DLD1 (cell line): ENCODE results near the gene SAXO1.
"Not testable (repeated sequence)": the region's sequence is repeated elsewhere in the genome, so short reads cannot be mapped to it uniquely, and the experiment has no call there.

Experiments used
- in situ Hi-C: cut with HindIII; loops from 2 replicates; pipeline ENCODE4 v1.10.0; 2017; ENCODE audit warnings: low sequenced_read_pairs

SAXO1 gene

GRCh38 chr9:18971909-18972308 is 61.1 kb downstream of the SAXO1 start:
- in situ Hi-C loops = no loop called here

- in situ Hi-C loops = no loop called here
Observed at GRCh38 chr9:18971404-18971803, 61.6 kb downstream of the SAXO1 start.

GRCh38 chr9:18970393-18970792 is 62.6 kb downstream of the SAXO1 start:
- in situ Hi-C loops = no loop called here

GRCh38 chr9:18969128-18969527 is 63.9 kb downstream of the SAXO1 start:
- in situ Hi-C loops = no loop called here

DNA sequence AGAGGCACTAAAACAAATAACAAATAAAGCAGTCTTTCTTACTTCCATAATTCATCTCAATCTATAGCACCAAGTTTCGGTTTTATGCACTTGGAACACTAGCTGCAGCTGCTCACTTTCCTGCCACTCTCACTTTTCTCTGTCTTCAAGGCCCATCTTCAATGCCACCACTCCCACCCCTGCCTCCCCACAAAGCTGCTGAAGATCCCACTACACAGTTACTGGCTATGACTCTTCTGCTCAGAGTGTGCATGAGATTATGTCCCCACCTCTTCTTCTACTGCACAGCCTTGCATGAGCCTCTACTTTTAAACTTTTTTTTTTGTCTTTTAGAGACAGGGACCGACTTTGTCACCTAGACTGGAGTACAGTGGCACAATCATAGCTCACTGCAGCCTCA is 77.4 kb downstream of the SAXO1 start:
- in situ Hi-C loops = no loop called here

DNA sequence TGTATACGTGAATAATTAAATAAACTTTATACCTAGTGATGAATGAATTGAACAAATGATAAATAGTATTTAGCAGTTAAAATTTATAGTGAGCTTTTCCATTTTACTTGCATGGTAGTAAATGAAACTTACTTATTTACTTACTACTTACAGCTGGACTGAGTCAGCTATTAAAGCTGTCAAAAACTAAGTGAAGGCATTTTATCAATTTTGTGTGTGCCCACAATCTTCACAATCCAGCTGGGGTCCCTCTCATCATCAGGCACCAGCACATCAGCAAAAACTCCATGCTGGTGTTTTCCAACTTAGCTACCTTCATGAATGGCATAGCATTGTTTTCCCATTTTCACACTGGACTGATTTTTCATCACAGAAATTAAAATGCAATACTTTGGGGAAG is 81.1 kb downstream of the SAXO1 start:
- in situ Hi-C loops = no loop called here

DNA sequence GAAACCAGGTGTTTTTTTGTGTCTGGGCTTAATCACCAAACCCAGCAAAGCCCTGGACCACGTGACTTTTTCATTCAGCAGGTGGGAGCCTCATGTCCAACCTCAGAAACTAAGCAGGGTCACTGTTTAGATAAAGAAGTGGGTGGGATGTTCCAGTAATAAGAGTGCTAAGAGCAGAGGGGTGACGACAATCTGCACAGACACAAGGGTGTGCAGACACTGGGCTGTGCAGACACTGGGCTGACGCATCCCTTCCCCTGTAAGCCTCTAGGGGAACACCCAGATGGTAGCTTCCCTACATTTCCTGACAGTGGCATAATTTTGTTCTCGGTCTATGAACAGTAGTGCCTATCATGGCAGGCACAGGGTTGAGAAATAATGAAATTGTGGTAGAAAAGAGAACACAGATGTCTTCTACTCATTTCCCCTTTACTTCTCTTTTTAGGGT is 85.1 kb downstream of the SAXO1 start:
- in situ Hi-C loops = no loop called here

- in situ Hi-C loops = no loop called here
Observed at GRCh38 chr9:18942801-18943200, 90.2 kb downstream of the SAXO1 start.

DNA sequence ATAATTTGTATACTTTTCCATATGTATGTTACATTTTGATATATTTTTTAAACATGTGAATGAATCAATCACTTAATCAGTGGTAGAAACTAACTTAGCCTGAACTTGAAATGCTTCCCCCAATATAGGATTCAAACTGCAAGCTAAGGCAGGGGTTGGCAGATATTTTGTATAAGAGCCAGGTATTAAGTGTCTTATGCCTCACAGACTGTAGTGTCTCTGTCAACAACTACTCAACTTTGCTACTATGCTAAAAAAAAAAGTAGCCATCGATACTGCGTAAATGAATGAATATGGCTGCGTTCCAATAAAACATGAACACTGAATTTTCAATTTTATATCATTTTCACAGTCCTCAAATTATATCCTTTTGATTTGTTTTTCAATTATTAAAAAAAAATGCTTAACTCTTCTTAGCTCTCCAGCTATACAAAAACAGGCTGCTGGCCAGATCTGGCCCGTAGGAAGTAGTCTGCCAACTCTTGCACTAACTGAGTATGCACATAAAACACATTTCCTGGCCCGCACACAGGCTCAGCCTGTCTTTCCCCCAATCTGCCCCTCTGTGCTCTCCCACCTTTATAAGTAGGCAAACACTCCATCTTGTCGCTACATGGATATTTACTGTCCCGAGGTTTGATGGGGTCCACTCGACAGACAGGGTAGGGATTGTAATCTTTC is 91.8 kb downstream of the SAXO1 start:
- in situ Hi-C loops = no loop called here

DNA sequence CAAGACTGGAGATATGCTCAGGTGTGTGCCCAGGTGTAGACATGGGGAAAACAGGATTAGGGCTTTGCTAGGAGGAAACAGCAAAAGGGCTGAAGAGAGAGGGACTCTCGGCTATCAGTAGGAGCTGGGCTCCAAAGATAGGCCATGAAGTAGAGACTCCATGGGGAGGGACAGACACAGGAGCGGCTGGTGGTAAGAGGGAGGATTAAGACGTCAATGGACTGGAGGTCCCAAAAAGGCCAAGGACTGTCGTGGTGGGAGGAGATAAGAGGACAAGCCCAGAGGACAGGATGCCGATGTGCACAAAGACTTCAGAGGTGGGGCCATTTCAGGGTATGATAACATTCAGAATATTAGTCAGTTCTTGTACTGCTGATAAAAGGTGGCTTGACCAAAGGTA is 93.1 kb downstream of the SAXO1 start:
- in situ Hi-C loops = no loop called here

DNA sequence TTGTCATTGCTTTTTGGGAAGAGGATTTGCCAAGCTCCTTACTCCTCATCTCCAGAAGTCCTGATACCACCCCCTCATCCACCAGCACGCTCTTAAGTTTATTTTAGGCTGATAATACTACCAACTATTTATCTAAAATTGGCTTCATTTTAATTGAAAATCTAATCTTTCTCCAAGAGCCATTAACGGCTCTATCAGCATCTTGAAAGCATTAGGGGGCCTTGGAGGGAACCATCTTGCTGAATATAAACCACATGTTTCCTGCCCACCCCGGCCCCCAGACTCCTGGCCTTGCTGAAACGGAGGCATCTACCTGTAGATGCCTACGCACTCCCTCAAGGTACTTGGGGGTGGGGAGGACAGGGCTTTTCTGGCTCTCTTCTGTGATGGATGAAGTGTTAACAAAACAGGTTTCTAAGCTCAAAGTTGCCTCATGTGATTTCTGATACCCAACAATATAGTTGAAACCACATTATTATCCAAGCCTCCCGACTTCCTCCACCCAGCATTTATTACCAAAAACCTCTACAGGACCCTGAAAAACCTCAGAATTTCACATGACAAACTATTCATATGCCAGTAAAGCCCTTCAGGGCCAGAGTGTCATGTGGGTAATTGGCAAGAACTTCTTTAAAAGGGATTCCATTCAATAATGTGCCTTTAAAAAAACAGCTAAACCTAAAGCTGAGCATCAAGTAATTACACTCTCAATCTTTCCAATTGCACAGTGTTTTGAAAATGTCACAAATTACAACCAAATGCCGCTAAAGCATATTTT is 96.7 kb downstream of the SAXO1 start:
- in situ Hi-C loops = no loop called here

DNA sequence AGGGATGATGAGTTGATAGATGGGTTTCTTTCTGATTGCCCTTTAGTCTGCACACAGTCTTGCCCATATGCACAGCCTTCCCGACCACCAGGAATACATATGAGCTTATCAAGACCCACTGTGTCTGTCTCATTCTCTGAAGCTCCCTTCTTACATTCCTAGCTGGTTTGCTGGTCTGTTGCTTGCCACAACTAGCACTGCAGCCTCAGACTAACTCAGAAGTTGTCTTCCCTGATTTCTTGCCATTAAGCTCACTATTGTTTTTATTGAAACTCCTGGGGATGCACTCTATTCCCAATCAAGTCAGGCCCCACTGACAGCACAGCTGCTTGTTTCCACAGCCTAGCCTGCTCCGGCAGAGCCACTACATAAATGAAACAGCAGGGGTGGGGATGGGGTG is 97.5 kb downstream of the SAXO1 start:
- in situ Hi-C loops = no loop called here

- in situ Hi-C loops = not testable (repeated sequence)
Observed at GRCh38 chr9:18930611-18931010, 102.4 kb downstream of the SAXO1 start.

DNA sequence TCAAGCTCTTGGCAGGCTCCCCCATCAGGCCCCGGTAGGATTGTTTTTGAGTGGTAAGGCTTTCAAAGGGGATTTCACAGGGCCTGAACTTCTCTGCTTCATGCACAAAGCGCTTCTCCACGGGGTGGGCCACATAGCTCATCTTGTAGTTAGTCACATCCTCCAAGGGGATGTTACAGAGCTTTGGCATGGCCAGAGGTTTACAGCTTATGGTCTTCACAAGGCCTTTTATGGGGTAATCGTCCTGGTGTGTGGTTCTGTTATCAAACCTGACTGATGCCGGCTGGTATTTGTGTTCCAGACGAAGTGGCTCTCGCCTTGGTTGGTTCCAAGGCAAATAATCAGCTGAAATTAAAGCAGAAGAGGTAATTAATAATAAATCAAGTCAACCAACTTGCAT is 104.3 kb downstream of the SAXO1 start:
- in situ Hi-C loops = no loop called here

DNA sequence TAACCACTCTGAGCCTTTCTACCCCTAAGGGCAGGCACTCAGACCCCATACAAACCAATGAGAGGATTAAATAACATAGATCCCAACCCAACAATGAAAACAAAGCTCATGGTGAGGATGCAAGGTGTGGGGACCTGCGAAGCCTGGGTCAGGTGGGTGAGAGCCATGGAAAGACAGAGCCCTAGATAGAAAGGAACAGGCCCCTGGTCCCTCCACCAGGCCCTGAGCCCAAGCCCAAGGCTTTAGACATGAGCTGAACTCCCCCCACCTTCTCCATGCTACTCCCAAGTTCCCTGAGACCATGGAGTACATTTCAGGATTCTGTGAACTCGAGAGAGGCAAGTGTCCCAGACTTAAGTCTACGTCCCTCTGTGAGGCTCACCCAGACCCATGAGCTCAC is 106.5 kb downstream of the SAXO1 start:
- in situ Hi-C loops = no loop called here

DNA sequence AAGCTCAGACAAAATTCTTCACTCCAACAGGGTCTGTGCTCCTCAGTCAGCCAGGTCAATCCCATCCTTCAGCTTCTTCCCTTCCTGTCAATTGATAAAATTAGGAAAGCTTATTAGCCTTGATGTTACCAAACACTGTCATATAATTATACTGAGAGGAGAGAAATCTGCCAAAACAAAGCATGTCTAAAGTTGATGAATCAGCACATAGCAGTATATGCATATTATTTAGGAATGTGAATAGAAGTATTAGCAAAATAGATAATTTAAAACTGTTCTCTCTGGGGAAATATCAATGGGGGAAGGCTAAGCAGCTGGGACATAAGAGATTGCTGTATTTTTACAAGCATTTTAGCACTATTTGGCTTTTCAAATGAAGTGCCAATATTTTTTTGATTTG is 107.1 kb downstream of the SAXO1 start:
- in situ Hi-C loops = no loop called here

DNA sequence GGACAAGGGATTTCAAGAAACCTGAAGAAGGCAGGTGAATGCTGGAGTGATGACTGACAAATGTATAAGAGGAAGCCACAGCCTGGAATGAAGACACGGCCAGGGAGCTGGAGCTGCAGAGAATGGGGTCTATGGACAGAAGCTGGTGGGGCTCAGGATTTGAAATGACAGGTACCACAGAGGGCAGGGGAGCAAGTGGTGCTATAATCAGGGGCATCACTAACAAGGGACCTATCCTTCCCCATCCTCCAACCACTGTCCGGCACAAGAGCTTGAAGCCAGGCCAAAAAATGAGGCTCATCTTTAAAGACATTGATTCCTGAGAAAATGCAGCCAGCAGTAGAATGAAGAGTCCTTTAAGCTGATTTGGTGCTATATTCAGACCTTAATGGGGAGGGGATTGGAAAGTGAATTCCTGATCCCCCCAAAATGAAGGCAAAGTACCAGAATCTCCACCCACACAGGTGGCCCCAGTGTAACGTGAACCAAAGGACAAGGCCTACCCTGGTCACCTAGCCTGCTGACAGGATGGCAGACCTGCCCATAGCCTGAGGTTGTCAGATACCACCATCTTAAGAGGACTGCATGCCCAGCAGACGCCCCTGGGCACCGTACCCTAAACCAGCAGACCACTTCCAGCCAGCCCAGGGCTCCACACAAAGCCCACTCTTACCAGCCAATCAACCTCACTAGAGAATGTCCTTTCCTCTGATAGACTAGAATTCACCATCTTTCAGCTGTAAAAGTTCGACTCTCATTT is 109.2 kb downstream of the SAXO1 start:
- in situ Hi-C loops = no loop called here

DNA sequence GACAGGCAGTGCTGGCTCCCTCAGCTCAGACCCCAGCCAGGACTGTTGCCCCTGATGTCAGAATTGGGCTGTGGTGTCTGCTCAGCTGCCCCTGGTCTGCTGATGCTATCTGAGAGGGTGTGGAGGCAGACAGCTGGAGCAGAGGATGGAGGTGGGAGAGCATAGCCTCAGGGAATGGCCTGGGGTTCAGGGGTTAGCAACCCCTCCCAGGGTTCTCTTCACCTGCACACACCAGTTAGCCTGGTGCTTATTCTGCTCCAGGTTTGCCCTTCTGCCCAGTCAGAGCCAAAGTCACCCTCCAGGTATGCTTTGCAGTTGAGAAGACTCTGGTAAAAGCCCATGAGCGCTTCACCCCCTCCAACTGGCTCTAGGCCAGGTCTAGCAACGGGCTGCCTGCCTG is 109.8 kb downstream of the SAXO1 start:
- in situ Hi-C loops = no loop called here

DNA sequence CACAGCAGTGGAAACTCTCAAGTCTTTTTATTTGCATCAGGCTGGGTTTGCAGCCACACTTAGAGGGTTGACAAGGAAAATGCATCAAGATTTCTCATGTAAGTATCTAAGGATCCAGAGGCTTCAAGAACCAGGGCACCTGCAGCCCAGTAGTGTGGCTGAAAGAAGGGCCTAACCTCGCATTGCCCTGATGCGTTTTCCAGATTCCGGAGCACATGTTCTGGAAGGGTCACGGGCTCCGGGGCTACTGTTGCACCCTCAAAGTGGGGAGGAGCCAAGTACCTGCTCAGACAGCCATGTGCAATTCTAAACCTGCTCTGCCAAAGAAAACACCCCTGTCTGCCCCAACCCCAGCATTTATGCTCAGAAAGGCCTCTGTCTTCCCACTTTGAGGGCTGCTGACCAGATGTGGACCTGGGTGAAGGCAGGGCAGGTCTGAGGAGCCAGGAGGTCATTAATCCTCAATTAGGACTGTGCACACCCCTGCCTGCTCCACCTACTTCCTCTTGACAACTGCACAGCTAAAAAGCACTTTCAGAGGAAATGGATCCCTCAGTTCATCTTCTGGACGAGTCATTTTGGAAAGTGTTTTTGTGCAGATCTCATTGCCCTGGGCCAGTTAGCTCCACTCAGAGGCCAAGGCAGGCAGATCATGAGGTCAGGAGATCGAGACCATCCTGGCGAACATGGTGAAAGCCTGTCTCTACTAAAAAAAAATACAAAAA is 110.7 kb downstream of the SAXO1 start:
- in situ Hi-C loops = no loop called here

DNA sequence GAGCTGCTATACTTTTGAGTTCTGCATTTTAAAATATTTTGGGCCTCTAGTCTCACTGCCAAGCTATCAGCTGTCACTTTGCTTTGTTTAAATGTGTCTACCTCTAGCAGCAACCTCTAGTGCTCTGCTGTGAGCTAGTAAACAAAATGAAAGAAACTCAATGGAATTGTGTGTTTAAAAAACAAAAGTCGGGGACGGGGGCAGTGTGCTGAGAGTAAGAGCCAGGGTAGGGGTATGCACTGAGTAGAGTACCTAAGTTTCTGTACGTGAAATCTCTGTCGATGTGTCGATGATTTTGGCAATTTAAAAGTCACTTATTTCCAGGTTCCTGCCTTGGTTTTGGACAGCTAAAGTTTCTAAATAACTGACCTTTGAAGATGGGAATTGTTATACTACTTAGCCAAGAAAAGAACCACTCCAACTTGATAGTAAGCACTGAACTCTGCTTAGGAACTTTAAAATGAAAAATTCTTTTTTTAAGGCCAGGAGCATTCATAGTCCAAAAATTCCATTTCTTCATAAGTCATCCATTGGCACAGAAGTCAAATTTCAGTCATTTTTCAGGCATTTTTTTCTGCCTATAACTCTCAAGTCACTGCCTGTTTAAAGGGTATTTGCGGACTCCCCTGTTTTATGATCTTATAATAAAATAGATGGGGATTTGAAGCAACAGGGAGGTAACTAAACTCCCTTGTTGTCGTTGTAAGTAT is 111.5 kb downstream of the SAXO1 start:
- in situ Hi-C loops = no loop called here
